Activated naive CD4-positive, alpha-beta T cell treated with anti-CD3 and anti-CD28 coated beads, Interleukin-2, amount 10 ng/mL, durations not matched to agents 7 days and 5 days (primary cell): ENCODE results near the gene SLC16A4.
A peak's percentile ranks its signal among the peaks of the same experiment; 100 is the strongest.

ENCODE experiments used
- CTCF ChIA-PET: fragments of 350-600 bp; sonication (Branson Sonifier 250); formaldehyde crosslinking; loops from one replicate; lab custom pipeline; 2021; ENCODE audit warnings: antibody characterized with exemption; lab: Charles Lee
- DNase-seq: peaks from one replicate; pipeline ENCODE4 v3.0.0-alpha.2; 2020
- H3K27ac Mint-ChIP-seq: one replicate; pipeline ENCODE4 v1.8.0; 2021; ENCODE audit warnings: mild to moderate bottlenecking, moderate library complexity, mixed read lengths
- H3K27me3 Mint-ChIP-seq: one replicate; pipeline ENCODE4 v1.8.0; 2021; ENCODE audit warnings: mild to moderate bottlenecking, mixed read lengths
- H3K36me3 Mint-ChIP-seq: one replicate; pipeline ENCODE4 v1.8.0; 2021; ENCODE audit warnings: mixed read lengths
- H3K4me1 Mint-ChIP-seq: one replicate; pipeline ENCODE4 v1.8.0; 2021; ENCODE audit warnings: mixed read lengths
- H3K4me3 Mint-ChIP-seq: one replicate; pipeline ENCODE4 v1.8.0; 2021; ENCODE audit warnings: mild to moderate bottlenecking, moderate library complexity, mixed read lengths
- H3K9me3 Mint-ChIP-seq: one replicate; pipeline ENCODE4 v1.8.0; 2021; ENCODE audit warnings: mixed read lengths

The SLC16A4 gene

GRCh38 chr1:110364221-110364620, 26.6 kb downstream of the SLC16A4 start:
- CTCF ChIA-PET, result no interaction called here

GRCh38 chr1:110361856-110362255, 29.0 kb downstream of the SLC16A4 start:
- peaks cover 3% of the 10 kb centered on the region for H3K4me1 Mint-ChIP-seq
- DNase-seq, result no peak
- no peaks in the 10 kb centered on the region for H3K9me3 Mint-ChIP-seq
- H3K36me3 Mint-ChIP-seq, result peaks cover 40% of the 10 kb centered on the region
- H3K27me3 Mint-ChIP-seq, result no peaks in the 10 kb centered on the region
- CTCF ChIA-PET, result interaction anchor here (0.7 to 1.0 kb wide), 2 partner anchors 15 to 155 kb away, joined by 3 read pairs; no protein-coding TSS in a partner anchor
- no peak overlapping the region for H3K27ac Mint-ChIP-seq
- H3K4me3 Mint-ChIP-seq, result no peak overlapping the region

More at GRCh38 chr1:110364221-110364620, 26.6 kb downstream of the SLC16A4 start:
- Mint-ChIP-seq H3K27me3 (no peaks in the 10 kb centered on the region), H3K4me3 (no peak overlapping the region), H3K27ac (no peak overlapping the region), H3K9me3 (no peaks in the 10 kb centered on the region), H3K4me1 (no peaks in the 10 kb centered on the region), H3K36me3 (peaks cover 36% of the 10 kb centered on the region)
- no peak for DNase-seq

- Mint-ChIP-seq H3K27me3 (no peaks in the 10 kb centered on the region), H3K36me3 (peaks cover 43% of the 10 kb centered on the region), H3K4me1 (peaks cover 12% of the 10 kb centered on the region), H3K4me3 (no peak overlapping the region), H3K27ac (no peak overlapping the region), H3K9me3 (no peaks in the 10 kb centered on the region)
- CTCF ChIA-PET, result no interaction called here
- DNase-seq, result no peak
Measured at GRCh38 chr1:110360431-110360830, 30.4 kb downstream of the SLC16A4 start.

- CTCF ChIA-PET, result no interaction called here
- no peaks in the 10 kb centered on the region for H3K27me3 Mint-ChIP-seq
- DNase-seq, result no peak
Measured at GRCh38 chr1:110356379-110356778, 34.4 kb downstream of the SLC16A4 start.

GRCh38 chr1:110355321-110355720, 35.5 kb downstream of the SLC16A4 start:
- Mint-ChIP-seq H3K4me1 (peaks cover 36% of the 10 kb centered on the region), H3K27ac (no peak overlapping the region), H3K4me3 (no peak overlapping the region), H3K27me3 (no peaks in the 10 kb centered on the region), H3K36me3 (peaks cover 32% of the 10 kb centered on the region), H3K9me3 (no peaks in the 10 kb centered on the region)
- CTCF ChIA-PET, result no interaction called here
- no peak for DNase-seq

More at GRCh38 chr1:110356379-110356778, 34.4 kb downstream of the SLC16A4 start:
- H3K9me3 Mint-ChIP-seq, result no peaks in the 10 kb centered on the region
- H3K4me1 Mint-ChIP-seq, result peaks cover 25% of the 10 kb centered on the region
- H3K4me3 Mint-ChIP-seq, result no peak overlapping the region
- H3K27ac Mint-ChIP-seq, result no peak overlapping the region
- H3K36me3 Mint-ChIP-seq, result peaks cover 35% of the 10 kb centered on the region

- H3K4me1 Mint-ChIP-seq, result peaks cover 67% of the 10 kb centered on the region
- CTCF ChIA-PET, result interaction anchor here (2.2 kb wide), 1 partner anchor 143 kb away, joined by 9 read pairs; no protein-coding TSS in a partner anchor
- H3K36me3 Mint-ChIP-seq, result peaks cover 53% of the 10 kb centered on the region
- no peaks in the 10 kb centered on the region for H3K9me3 Mint-ChIP-seq
- no peak for DNase-seq
- no peak overlapping the region for H3K27ac Mint-ChIP-seq
- H3K27me3 Mint-ChIP-seq, result no peaks in the 10 kb centered on the region
- no peak overlapping the region for H3K4me3 Mint-ChIP-seq
Measured at GRCh38 chr1:110350360-110350759, 40.5 kb downstream of the SLC16A4 start.

GRCh38 chr1:110348771-110349170, 42.1 kb downstream of the SLC16A4 start:
- CTCF ChIA-PET, result interaction anchor here (1.1 to 2.2 kb wide), 5 partner anchors 10 to 146 kb away, joined by 3 to 9 read pairs (median 5); partner anchors contain the start of gene RBM15
- Mint-ChIP-seq H3K36me3 (peaks cover 60% of the 10 kb centered on the region), H3K27me3 (no peaks in the 10 kb centered on the region), H3K4me1 (peaks cover 77% of the 10 kb centered on the region), H3K27ac (no peak overlapping the region), H3K4me3 (no peak overlapping the region), H3K9me3 (no peaks in the 10 kb centered on the region)
- no peak for DNase-seq

- peaks cover 78% of the 10 kb centered on the region for H3K4me1 Mint-ChIP-seq
- H3K36me3 Mint-ChIP-seq, result peaks cover 60% of the 10 kb centered on the region
- CTCF ChIA-PET, result interaction anchor here (1.2 to 2.2 kb wide), 4 partner anchors 9 to 141 kb away, joined by 3 to 9 read pairs (median 5); partner anchors contain the start of gene RBM15
- no peak for DNase-seq
- H3K9me3 Mint-ChIP-seq, result no peaks in the 10 kb centered on the region
- H3K27ac Mint-ChIP-seq, result peak overlapping the region; percentile 52
- peak overlapping the region; percentile 40 for H3K4me3 Mint-ChIP-seq
- no peaks in the 10 kb centered on the region for H3K27me3 Mint-ChIP-seq
Measured at GRCh38 chr1:110348050-110348449, 42.8 kb downstream of the SLC16A4 start.

GRCh38 chr1:110347182-110347893, 43.5 kb downstream of the SLC16A4 start:
- H3K9me3 Mint-ChIP-seq, result no peaks in the 10 kb centered on the region
- H3K4me3 Mint-ChIP-seq, result no peak overlapping the region
- no peaks in the 10 kb centered on the region for H3K27me3 Mint-ChIP-seq
- peaks cover 85% of the 10 kb centered on the region for H3K4me1 Mint-ChIP-seq
- CTCF ChIA-PET, result interaction anchor here (0.7 to 1.4 kb wide), 2 partner anchors 14 to 35 kb away, joined by 3 read pairs; no protein-coding TSS in a partner anchor
- no peak for DNase-seq
- H3K36me3 Mint-ChIP-seq, result peaks cover 66% of the 10 kb centered on the region
- no peak overlapping the region for H3K27ac Mint-ChIP-seq

- no peak overlapping the region for H3K4me3 Mint-ChIP-seq
- H3K36me3 Mint-ChIP-seq, result peaks cover 72% of the 10 kb centered on the region
- H3K9me3 Mint-ChIP-seq, result no peaks in the 10 kb centered on the region
- no peaks in the 10 kb centered on the region for H3K27me3 Mint-ChIP-seq
- no peak overlapping the region for H3K27ac Mint-ChIP-seq
- no peak for DNase-seq
- CTCF ChIA-PET, result interaction anchor here (0.7 kb wide), 1 partner anchor 15 kb away, joined by 3 read pairs; no protein-coding TSS in a partner anchor
- peaks cover 91% of the 10 kb centered on the region for H3K4me1 Mint-ChIP-seq
Measured at GRCh38 chr1:110346690-110347089, 44.1 kb downstream of the SLC16A4 start.

- DNase-seq, result no peak
- Mint-ChIP-seq H3K4me3 (no peak overlapping the region), H3K36me3 (peaks cover 79% of the 10 kb centered on the region), H3K27me3 (no peaks in the 10 kb centered on the region), H3K9me3 (no peaks in the 10 kb centered on the region), H3K4me1 (peaks cover 91% of the 10 kb centered on the region), H3K27ac (peak overlapping the region; percentile 6)
- CTCF ChIA-PET, result no interaction called here
Measured at GRCh38 chr1:110345480-110345879, 45.3 kb downstream of the SLC16A4 start.

- Mint-ChIP-seq H3K4me3 (peak overlapping the region; percentile 50), H3K27ac (peak overlapping the region; percentile 49), H3K36me3 (peaks cover 78% of the 10 kb centered on the region), H3K27me3 (no peaks in the 10 kb centered on the region), H3K4me1 (peaks cover 87% of the 10 kb centered on the region), H3K9me3 (no peaks in the 10 kb centered on the region)
- DNase-seq, result no peak
- CTCF ChIA-PET, result interaction anchor here (1.1 to 1.2 kb wide), 2 partner anchors 135 to 136 kb away, joined by 3 to 4 read pairs; no protein-coding TSS in a partner anchor
Measured at GRCh38 chr1:110344152-110344551, 46.7 kb downstream of the SLC16A4 start.

- H3K4me1 Mint-ChIP-seq, result peaks cover 78% of the 10 kb centered on the region
- H3K27me3 Mint-ChIP-seq, result no peaks in the 10 kb centered on the region
- H3K9me3 Mint-ChIP-seq, result no peaks in the 10 kb centered on the region
- H3K4me3 Mint-ChIP-seq, result no peak overlapping the region
- H3K36me3 Mint-ChIP-seq, result peaks cover 71% of the 10 kb centered on the region
- DNase-seq, result no peak
- H3K27ac Mint-ChIP-seq, result peak overlapping the region; percentile 39
- CTCF ChIA-PET, result interaction anchor here (0.7 to 1.2 kb wide), 3 partner anchors 134 to 360 kb away, joined by 3 to 4 read pairs (median 3); no protein-coding TSS in a partner anchor
Measured at GRCh38 chr1:110343249-110343648, 47.6 kb downstream of the SLC16A4 start.

GRCh38 chr1:110341872-110342331, 48.9 kb downstream of the SLC16A4 start:
- Mint-ChIP-seq H3K4me3 (no peak overlapping the region), H3K27ac (no peak overlapping the region), H3K9me3 (no peaks in the 10 kb centered on the region), H3K27me3 (no peaks in the 10 kb centered on the region), H3K36me3 (peaks cover 59% of the 10 kb centered on the region), H3K4me1 (peaks cover 72% of the 10 kb centered on the region)
- DNase-seq, result no peak
- CTCF ChIA-PET, result interaction anchor here (0.7 kb wide), 1 partner anchor 12 kb away, joined by 3 read pairs; no protein-coding TSS in a partner anchor
